ENCODE measurements around the gene GOLGA3.
A peak's percentile ranks its signal among the peaks of the same experiment; 100 is the strongest.
"Not testable (repeated sequence)": the region's sequence is repeated elsewhere in the genome, so short reads cannot be mapped to it uniquely, and the experiment has no call there.

The GOLGA3 gene

GRCh38 chr12:132753670-132754069 lies 75.0 kb downstream of the GOLGA3 start:
- not testable (repeated sequence) for DNase-seq (ENCODE audit: low spot score)

GRCh38 chr12:132748319-132748718 lies 80.3 kb downstream of the GOLGA3 start:
- no peak for DNase-seq (ENCODE audit: low spot score)

- no peak for DNase-seq (ENCODE audit: low spot score)
Observed at GRCh38 chr12:132747896-132748295, 80.8 kb downstream of the GOLGA3 start.

GRCh38 chr12:132747395-132747794 lies 81.3 kb downstream of the GOLGA3 start:
- DNase-seq (ENCODE audit: low spot score): no peak

- no peak for DNase-seq (ENCODE audit: low spot score)
Observed at GRCh38 chr12:132746613-132747012, 82.1 kb downstream of the GOLGA3 start.

- no peak for DNase-seq (ENCODE audit: low spot score)
Observed at GRCh38 chr12:132743831-132744230, 84.8 kb downstream of the GOLGA3 start.

GRCh38 chr12:132741620-132742019 lies 87.0 kb downstream of the GOLGA3 start:
- DNase-seq (ENCODE audit: low spot score): no peak

- no peak for DNase-seq (ENCODE audit: low spot score)
Observed at GRCh38 chr12:132740652-132741051, 88.0 kb downstream of the GOLGA3 start.

GRCh38 chr12:132740313-132740646 lies 88.4 kb downstream of the GOLGA3 start:
- no peak for DNase-seq (ENCODE audit: low spot score)

- DNase-seq (ENCODE audit: low spot score): no peak
Observed at GRCh38 chr12:132739600-132740312, 88.9 kb downstream of the GOLGA3 start.

GRCh38 chr12:132736913-132737312 lies 91.8 kb downstream of the GOLGA3 start:
- DNase-seq (ENCODE audit: low spot score): no peak

GRCh38 chr12:132736378-132736777 lies 92.3 kb downstream of the GOLGA3 start:
- DNase-seq (ENCODE audit: low spot score): no peak

GRCh38 chr12:132735496-132735895 lies 93.2 kb downstream of the GOLGA3 start:
- DNase-seq (ENCODE audit: low spot score): no peak

GRCh38 chr12:132734206-132734605 lies 94.5 kb downstream of the GOLGA3 start:
- DNase-seq (ENCODE audit: low spot score): no peak

- DNase-seq (ENCODE audit: low spot score): no peak
Observed at GRCh38 chr12:132731574-132731973, 97.1 kb downstream of the GOLGA3 start.

- DNase-seq (ENCODE audit: low spot score): no peak
Observed at GRCh38 chr12:132730353-132730752, 98.3 kb downstream of the GOLGA3 start.

GRCh38 chr12:132729541-132730320 lies 98.9 kb downstream of the GOLGA3 start:
- no peak for DNase-seq (ENCODE audit: low spot score)

- no peak for DNase-seq (ENCODE audit: low spot score)
Observed at GRCh38 chr12:132728502-132728901, 100.2 kb downstream of the GOLGA3 start.

GRCh38 chr12:132727091-132727794 lies 101.4 kb downstream of the GOLGA3 start:
- DNase-seq (ENCODE audit: low spot score): no peak

- DNase-seq (ENCODE audit: low spot score): no peak
Observed at GRCh38 chr12:132726386-132726785, 102.3 kb downstream of the GOLGA3 start.

GRCh38 chr12:132724506-132725241 lies 104.0 kb downstream of the GOLGA3 start:
- no peak for DNase-seq (ENCODE audit: low spot score)

GRCh38 chr12:132723764-132724140 lies 104.9 kb downstream of the GOLGA3 start:
- DNase-seq (ENCODE audit: low spot score): peak; percentile 7
